CD4-positive, alpha-beta T cell treated with Interleukin-4 for 1 hour (primary cell): Measurements from ENCODE around the gene LGALS1.
A peak's percentile ranks its signal among the peaks of the same experiment; 100 is the strongest.

Experiments
- DNase-seq, 2 donors: peaks; one replicate each; pipeline ENCODE4 v3.0.0-alpha.2; 2020 to 2022

The LGALS1 gene

DNA sequence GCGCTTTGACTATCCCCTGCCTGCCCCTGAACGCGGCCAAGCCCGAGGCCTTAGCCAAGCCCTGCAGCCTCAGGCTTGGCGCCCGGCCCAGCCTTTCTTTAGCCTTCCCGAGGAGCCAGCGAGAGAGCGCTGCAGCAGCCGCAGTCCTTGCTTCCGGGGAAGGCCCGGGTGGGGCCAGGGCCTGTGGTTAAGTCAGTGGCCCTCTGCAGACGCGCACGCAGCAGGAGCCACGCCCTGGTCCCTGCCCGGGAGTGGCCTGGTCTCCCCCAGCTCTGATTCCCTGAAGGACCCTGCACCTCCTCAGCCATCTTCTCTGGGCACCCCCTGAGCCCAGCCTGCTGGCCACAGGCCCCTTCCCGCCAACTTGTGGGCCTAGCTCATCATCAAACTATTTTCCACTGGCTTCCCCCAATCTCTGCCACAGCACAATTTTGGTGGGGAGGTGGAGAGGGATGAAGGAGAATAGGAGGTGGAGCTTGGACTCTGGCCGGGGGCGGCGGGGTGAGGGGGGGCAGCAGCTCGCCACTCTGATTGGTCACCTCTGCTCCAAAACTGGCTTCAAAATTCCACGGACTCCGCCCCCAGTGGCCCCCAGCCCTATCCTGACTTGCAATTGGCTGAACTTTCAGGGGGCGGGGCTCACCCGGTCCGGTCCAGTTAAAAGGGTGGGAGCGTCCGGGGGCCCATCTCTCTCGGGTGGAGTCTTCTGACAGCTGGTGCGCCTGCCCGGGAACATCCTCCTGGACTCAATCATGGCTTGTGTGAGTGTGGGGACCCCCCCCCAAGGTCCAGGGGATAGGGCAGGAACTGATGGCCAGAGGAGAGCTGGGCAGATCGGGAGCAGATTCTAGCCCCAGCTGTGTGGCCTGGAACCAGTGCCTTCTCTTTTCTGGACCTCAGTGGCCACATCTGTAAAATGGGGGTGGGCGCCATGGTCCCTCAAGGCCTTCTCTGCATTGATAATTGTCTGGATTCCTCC, at the start of gene LGALS1:
Gene LGALS1, plus strand, starts transcription at position 686 of the 979 bp plus-strand sequence. Its CDS starts 67 bp downstream, at position 753.
- DNase-seq: peak; percentile 72 to 81

DNA sequence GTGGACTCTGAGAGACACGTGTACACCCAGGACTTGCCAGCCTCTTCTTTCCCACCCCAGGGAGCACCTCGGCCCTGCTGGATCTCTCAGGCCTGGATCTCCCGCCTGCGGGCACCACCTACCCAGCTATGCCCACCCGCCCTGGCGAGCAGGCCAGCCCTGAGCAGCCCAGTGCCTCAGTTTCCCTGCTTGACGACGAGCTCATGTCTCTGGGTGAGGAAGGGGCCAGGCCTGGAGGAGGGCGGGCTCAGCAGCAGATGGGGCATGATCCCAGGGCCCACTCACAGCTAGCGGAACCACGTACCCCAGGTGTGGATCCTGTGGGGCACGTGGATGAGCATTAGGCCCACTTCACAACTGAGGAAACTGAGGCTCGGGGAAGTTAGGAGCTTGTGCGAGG, 49.7 kb upstream of the LGALS1 start:
- DNase-seq: no peak

DNA sequence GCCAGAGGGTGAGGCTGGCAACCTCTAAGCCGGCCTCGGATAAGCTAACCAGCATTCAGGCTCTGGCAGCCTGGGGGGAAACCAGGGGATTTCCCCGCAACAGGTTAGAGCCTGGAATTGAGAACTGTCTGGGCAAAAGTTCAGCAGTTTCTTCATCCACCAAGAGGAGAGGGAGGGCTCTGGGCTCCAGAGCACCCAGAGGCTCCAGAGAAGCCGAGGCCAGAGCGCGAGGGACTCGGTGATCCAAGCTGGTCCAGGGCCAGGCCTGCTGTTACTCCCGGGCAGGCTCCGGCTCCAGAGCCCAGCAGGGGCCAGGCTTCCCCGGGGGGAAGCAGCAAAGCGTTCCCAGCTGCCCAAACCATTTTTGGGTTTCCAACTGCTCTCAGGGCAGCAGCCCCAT, 49.3 kb upstream of the LGALS1 start:
- no peak for DNase-seq

DNA sequence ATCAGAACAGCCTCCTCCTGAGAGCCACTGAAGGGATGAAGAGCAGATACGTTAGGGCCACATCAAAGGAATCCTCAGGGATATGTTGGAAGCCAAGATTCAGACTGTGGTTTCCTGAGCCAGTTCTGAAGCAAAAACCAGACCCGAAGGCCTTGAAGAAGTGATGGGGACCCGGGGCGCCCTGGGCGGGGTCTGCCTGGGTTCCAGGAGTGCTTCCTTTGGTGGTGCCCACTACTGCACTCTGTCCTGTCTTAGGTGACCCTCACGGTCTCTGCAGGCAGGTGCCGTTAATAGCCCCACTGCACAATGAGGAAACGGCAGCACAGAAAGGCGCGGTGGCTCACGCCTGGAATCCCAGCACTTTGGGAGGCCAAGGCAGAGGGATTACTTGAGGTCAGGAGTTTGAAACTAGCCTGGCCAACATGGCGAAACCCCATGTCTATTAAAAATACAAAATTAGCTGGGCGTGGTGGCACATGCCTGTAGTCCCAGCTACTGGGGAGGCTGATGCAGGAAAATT, 48.8 kb upstream of the LGALS1 start:
- no peak for DNase-seq

DNA sequence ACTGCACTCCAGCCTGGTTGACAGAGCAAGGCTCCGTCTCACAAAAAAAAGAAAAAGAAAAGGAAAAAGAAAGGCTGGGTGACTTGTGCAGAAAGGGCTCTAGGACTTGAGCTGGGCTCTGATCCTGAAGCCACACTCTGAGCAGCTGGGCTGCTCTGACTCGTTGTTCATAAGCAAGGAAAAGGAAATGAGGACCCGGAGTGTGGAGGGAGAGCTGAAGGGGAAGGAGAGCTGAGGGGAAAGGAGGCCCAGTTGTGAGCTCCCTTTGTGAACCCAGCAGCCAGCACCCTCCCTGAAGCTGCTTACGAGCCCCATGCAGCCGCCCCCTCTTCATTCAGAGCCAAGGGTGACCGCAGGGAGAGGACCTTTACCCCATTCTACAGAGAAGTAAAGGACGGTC, 48.3 kb upstream of the LGALS1 start:
- DNase-seq: no peak

DNA sequence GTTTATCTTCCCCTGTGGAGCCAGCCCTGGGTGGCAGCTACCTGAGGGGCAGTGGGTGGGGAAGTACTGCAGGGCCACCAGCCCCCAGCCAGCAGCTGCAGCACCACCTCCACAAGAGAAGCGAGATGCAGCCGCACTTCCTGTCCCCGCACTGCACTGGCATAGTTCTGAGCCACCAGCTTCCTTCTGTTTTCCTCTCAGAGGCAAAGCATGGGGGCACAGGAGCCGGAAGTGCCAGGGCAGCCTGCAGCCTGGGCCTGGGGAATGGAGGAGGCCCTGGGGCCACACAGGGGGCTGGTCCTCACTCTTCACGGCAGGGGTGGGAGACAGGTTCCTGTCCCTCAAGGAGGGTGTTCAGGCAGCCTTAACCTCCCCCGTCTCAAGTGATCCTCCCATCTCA, 47.9 kb upstream of the LGALS1 start:
- peak; percentile 61 to 63 for DNase-seq

DNA sequence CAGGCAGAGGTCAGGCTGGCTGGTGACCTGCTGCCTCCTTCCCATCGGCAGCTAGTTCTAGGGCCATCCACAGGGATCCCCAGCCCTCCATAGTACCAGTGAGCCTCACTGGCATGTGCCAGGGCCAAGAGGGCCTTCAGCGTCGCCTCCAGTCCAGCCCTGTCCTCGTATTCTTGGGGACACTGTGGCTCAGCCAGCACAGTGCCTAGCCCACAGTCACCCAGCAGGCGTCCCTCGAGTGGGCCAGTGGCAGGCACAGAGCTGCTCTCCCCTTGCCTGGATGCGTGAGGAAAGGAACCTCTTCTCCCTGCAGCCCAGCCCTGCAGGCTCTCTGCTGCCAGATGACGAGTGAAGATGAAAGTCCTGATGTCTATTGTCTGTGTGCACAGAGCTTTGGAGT, 46.6 kb upstream of the LGALS1 start:
- DNase-seq: no peak

DNA sequence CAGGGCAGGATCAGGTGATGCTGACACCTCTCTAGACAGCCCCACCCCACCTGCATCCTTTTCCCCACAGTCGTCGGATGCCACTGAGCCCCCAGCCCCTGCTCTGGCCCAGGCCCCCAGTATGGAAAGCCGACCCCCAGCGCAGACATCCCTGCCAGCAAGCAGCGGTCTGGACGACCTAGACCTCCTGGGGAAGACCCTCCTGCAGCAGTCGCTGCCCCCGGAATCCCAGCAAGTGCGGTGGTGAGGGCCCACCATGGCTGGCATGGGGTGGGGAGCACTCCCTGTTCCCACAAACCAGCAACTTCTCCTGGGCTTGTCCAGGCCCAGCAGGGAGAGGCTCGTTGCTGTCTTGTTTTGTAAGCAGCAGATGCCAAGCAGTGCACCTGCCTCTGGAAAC, 45.5 kb upstream of the LGALS1 start:
- DNase-seq: no peak

DNA sequence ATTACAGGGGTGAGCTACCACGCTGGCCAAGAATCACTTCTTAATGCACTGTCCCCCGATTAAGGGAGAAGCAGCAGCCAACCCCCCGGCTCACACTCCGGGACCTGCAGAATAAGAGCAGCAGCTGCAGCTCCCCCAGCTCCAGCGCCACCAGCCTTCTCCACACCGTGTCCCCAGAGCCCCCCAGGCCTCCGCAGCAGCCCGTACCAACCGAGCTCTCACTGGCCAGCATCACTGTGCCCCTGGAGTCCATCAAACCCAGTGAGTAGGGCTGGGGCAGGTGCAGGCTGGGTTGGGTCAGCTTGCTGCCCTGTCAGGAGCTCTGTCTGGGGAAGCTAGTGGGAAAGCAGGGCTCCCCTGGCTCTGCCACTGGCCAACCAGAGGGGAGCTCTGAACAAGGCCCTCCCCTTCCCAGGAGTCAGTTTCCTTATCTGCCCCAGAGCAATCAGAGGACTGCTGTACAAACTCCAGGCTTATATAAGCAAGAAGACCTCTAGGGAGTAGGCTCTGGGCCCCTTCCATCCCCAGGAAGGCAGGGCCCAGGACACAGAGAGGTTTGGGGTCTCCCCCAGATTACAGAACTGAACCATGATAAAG, 44.5 kb upstream of the LGALS1 start:
- no peak for DNase-seq

DNA sequence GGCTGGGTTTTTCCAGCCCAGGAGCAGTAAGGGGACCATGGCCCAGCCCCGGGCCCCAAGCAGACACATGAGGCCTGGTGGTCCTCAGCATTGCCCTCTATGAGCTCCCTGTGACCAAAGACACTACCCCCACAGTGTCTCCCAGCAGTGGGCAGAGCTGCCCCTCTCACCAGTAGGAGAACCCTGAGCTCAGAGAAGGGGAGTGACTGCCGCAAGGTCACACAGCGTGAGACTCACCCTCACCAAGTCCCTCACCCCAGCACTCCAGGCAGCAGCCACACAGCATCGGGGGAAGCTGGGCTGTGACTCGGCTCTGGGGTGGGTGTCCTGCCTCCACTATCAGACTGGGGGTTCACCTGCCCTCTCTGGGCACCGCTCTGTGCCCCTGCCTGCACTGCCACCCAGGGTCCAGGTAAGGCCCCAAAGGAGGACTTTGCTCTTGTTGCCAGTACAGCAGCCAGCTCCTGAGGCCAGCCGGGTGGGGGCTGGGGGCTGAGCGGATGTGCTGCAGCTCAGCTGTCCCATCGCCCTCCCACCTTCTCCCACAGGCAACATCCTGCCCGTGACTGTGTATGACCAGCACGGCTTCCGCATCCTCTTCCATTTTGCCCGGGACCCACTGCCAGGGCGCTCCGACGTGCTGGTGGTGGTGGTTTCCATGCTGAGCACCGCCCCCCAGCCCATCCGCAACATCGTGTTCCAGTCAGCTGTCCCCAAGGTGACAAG, 43.8 kb upstream of the LGALS1 start:
- peak in 1 of 2 donors; percentile 45 for DNase-seq

DNA sequence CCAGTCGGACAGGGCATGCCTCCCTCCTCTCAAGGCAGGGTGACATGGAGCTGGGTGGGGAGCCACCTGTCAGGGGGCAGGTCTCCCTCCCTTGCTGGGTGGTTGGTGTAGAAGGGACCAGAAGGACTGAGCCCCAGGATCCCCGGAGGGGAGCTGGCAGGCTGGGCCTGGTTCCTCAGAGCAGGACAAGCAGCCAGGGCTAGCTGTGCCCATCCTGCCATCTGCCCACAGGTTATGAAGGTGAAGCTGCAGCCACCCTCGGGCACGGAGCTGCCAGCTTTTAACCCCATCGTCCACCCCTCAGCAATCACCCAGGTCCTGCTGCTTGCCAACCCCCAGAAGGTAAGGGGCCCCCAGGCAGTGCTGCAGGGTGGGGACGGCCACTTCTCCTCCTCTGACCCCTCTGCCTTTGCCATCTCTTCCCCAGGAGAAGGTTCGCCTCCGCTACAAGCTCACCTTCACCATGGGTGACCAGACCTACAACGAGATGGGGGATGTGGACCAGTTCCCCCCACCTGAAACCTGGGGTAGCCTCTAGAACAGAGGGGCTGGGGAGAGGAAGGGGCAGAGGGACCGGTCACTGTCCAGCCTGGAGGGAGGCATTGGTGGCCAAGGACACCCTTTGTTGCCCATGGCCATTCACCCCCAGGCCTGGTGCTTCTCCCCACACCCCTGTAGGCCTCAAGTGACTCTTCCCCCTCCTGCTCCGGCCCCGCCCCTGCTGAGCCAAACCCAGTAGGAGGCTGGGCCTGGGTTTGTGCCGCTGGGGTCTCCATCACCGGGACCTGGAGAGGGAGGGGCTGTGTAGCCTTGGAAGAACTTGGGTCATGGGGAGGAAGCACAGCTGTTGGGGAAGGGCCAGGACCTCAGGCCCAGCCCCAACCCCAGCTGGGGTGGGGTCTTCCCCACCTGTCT, 43.0 kb upstream of the LGALS1 start:
- DNase-seq: no peak

DNA sequence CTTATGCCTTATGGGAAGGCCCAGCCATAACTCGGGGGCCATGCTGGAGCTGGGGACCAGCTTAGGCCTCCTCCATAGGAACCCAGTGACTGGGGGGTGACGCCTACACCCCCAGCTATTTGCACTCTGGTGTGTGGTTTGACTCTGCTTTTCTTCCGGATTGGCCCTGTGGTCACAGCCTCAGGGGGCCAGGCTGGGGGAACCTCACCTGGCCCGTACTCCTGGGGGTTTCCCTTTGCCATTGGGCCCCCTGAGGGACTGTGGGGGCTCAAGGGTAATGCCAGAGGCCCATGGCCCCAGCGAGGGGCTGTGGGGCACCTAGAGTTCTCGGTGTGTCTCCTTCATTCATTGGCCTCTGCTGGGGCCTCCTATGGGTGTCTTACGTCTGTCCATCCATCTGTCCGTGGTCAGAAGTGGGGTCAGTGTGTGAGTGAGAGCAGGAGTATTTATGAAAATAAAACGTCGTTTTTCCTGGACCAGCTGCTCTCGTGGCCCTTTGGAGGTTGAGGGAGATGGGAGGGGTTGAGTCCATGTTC, 42.3 kb upstream of the LGALS1 start:
- peak; percentile 51 to 65 for DNase-seq

DNA sequence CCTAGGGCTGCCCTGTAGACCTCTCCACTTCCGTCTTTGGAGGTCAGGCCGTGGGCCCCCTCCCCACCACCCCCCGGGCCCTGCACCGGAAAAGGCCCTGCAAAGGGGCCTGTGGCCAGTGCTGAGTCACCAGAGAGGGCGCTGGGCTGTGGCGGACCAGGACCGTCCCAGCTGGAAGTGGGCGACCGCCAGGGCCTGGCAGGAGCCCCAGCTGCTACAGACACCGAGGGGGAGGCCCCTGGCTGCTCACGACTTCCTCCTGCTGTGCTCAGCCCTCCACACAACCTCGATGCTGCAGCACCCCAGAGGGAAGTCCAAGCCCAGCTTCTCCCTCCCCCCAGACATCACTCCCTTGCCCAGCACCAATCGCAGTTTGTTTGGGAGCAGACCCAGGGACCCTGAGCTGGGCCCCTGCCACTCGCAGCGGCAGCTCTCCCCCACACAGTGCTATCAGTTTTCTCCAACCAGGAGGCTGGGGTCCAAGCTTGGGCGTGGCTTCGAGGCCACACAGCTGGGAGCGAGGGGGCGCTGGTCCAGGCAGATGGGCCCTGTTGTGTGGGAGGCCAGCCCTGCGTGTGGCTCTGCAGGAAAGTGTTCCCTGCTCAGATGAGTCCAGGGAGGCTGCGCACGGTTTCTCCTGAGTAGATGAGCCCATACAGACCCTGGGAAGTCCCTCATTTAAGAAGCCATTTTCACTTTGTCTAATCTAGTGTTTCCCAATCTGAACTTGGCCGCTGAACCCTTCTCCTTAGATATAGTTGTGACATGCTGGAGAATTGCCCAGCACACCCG, 41.6 kb upstream of the LGALS1 start:
- DNase-seq: peak; percentile 60 to 75

DNA sequence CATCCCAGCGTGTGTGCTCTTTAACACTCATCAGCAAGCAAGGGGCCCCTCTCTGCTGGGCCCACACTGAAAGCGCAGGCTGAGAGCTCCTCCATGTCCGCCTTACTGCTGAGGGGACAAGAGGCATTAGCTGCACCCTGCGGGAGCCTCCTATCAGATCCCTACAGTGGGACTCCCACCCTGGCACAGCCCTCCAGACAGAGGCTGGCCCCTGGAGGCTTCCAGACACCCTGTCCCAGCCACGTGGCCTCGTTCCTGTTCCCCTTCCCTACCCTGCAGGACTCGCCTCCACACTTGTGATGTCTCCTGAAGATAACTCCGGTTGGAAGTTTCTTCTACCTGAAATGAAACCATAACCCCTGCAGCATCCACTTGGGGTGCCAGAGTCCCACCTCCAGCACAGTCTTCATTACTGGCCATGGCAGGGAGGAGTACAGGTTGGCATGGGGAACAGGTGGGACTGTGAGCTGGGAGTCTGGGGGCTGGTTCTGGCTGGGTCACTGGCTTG, 41.0 kb upstream of the LGALS1 start:
- DNase-seq: peak in 1 of 2 donors; percentile 34

DNA sequence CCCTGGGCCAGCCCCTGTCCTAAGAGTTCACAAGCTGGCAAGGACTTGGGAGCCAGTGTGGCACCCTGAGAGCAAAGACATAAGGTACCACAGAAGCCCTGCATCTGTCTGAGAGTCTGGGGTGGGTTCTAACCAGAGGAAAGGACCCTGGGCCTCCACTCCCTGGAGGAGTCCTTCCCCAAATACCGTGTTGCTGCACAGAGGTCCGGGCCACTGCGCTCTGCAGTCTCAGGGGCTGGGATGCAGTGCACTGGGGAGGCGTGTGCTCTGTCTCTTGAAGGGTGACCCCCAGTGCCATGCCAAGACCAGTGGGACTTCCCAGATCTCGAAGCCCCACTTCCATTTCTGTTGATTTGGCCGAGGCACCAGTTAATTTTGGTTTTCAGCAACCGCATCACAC, 40.3 kb upstream of the LGALS1 start:
- DNase-seq: no peak

DNA sequence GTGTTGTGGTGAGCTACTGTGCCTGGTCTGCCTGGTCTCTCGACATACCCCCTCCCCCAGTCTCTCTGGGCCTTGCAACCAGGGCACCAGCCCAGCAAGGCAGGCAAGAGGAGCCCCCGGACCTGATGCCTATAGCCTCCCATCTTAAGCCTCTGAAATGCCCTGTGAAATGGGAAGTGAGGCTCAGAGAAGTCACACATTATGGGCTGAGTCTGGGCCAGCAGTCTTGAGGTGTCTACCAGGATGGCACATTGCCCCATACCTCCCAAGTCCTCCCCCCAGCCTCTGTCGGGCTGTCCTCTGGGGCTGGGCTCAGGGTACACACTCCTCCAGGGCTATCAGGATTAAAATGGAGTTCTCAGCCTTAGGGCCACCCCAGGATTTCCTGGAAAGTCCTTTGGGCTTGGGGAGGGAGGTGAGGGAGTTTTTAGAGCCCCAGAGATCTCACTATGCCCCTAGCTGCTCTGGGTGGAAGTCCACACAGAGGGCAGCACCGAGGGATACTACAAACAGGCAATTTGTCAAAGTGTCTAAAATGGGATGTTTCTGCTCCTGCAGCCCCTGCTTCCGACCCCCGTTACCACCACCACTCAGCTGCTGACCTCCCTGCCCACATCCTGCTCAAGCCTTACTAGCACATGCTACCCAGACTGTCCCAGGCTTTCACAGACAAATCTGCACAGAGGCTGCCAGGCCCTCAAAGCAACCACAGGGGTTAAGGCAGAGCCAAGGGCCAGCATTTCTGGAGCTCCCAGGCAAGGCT, 39.1 kb upstream of the LGALS1 start:
- DNase-seq: peak in 1 of 2 donors; percentile 31

DNA sequence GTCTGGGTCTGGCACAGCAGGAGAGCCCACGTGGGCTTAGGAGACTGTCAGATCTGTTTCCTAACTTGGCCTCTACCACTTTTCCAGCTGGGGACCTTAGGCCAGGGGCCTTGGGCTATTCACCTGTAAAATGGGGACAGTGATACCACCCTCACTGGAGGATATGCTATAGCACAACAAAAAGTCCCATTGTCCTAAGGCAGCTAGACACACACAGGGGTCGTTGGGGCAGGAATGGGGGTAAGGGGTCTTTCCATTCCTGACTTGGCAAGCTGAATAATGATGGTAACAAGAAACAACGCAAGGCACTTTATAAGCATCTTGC, 38.5 kb upstream of the LGALS1 start:
- DNase-seq: no peak

DNA sequence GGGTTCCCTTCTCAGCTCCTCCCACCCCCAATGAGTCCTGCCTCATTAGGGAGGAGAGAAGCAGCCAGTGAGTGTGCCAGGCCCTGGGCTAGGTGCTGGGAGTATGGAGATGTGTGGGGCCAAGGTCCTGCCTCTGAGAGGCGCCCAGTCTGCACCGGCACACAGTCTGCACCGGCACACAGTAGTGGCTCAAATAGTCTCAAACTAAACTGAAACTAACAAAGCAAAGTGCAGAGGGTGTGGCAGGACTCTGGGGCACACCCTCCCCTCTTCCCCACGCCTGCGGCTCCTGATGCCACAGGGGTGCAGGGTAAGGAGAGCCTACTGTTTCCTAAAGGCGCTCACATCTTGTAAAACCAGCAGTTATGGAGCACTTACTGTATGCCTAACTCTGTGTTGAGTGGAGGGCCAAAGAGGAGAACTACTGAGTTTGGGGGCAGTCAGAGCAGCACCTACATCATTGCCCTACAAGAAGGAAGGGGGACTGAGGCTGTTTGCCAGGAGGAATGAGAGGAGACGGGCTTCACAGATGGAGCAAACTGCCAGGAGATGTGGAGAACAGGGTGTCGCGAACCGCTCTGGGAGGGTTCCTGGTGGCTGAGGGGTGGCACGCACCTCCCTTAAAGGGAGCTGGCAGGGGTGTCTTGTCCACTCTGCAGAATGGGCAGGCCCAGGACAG, 36.9 kb upstream of the LGALS1 start:
- DNase-seq: peak in 1 of 2 donors; percentile 53

DNA sequence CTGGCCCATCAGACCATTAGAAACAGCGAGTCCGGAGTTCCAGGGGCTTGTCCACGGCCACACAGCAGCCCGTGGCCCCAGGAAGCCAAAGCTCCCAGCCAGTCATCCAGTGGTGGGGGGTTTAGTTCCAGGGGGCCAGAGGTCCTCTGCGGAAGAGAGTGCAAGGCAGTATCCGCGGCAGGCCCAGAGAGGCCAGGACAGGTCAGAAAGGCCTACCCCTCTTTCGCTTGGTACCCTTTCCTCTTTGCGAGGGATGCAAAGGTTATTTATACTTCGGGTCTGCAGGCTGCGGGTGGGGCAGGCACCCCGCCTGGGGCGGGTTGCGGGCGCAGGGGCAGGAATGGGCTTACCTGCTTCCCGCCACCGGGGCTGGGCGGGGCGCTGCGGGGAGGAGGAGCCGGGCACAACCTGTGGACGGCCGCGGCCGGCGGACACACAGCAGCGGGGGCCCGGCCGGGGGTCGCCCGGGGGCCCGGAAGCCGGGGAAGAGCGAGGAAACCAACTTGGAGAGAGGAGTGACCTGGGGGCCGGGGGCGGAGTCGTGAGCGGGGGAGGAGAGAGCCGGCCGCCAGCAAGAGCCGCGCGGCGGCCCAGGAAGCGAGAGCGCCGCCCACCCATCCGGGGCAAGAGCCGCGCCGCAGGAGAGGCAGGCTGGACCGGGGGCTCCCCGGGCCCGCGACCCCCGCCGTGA, 36.2 kb upstream of the LGALS1 start, which contains the start of gene SH3BP1:
Gene SH3BP1, plus strand, starts transcription at position 600 of the 691 bp plus-strand sequence. CDS start 119 bp downstream, outside the sequence.
- DNase-seq: peak; percentile 42 to 64
